B cell (primary cell): Measurements from ENCODE around the gene S100A8. TPM values are rescaled to one million over a fixed set of nuclear protein-coding genes. Genes with fewer than 3 reads are reported as not detected.

Experiments
- ATAC-seq: fragments of 200-7000 bp; cut with Tn5 transposase; one replicate; pipeline ENCODE4 v1.10.0; 2021; ENCODE audit warnings: low read depth, mild to moderate bottlenecking, moderate number of reproducible peaks, moderate library complexity
- CTCF ChIA-PET: fragments of 350-600 bp; sonication (Branson Sonifier 250); formaldehyde crosslinking; loops from one replicate; lab custom pipeline; 2021; ENCODE audit warnings: antibody characterized with exemption, inconsistent platforms; lab: Charles Lee
- POLR2A ChIA-PET: fragments of 350-600 bp; sonication (Branson Sonifier 250); formaldehyde crosslinking; loops from one replicate; lab custom pipeline; 2021; ENCODE audit warnings: antibody characterized with exemption; lab: Charles Lee
- DNase-seq: peaks from one replicate; pipeline ENCODE4 v3.0.0; 2013
- H2AFZ ChIP-seq: 2 replicates; pipeline ENCODE4 v1.6.1; 2012; ENCODE audit warnings: mild to moderate bottlenecking, low read depth, low read length; ENCODE audit not compliant: insufficient read depth, poor library complexity, severe bottlenecking
- H3K27ac ChIP-seq, 2 donors: 1 replicate in 1 of 2; 2 replicates in 1 of 2; pipeline ENCODE4 v1.5.1; 2012 to 2013; ENCODE audit warnings: low read length in 2 of 2, mild to moderate bottlenecking in 2 of 2, moderate library complexity in 1 of 2
- H3K27me3 ChIP-seq, 4 experiments: fragments of 200-600 bp in 1 of 4; sonication (generic) in 1 of 4; replicated peaks in 1 of 4; 1 replicate in 2 of 4; 2 replicates in 2 of 4; pipeline versions ENCODE4 v1.6.1 to v1.7.0; 2013 to 2016; ENCODE audit warnings: low read length in 3 of 4, mild to moderate bottlenecking in 2 of 4, mixed read lengths in 1 of 4, moderate library complexity in 1 of 4; ENCODE audit not compliant: insufficient read depth in 4 of 4, control insufficient read depth in 3 of 4; ENCODE audit errors: control extremely low read depth in 1 of 4
- H3K36me3 ChIP-seq, 2 experiments: replicated peaks in 1 of 2; 1 replicate in 1 of 2; 2 replicates in 1 of 2; pipeline versions ENCODE4 v1.6.1 to v1.7.1; 2013; ENCODE audit warnings: low read length in 1 of 2; ENCODE audit not compliant: insufficient read depth in 2 of 2, control insufficient read depth in 1 of 2; ENCODE audit errors: control extremely low read depth in 1 of 2, extremely low read depth in 1 of 2
- H3K4me1 ChIP-seq, 2 donors: fragments of 200-600 bp in 1 of 2; sonication (generic) in 1 of 2; 1 replicate in 1 of 2; 2 replicates in 1 of 2; pipeline versions ENCODE4 v1.5.1 to v1.6.1; 2013 to 2017; ENCODE audit warnings: low read length in 2 of 2; ENCODE audit not compliant: control insufficient read depth in 2 of 2, insufficient read depth in 2 of 2
- H3K4me2 ChIP-seq: replicated peaks from 2 replicates; pipeline ENCODE3; 2012; ENCODE audit warnings: mild to moderate bottlenecking, low read depth, low read length; ENCODE audit not compliant: poor library complexity, severe bottlenecking
- H3K4me3 ChIP-seq, 5 experiments: fragments of 200-600 bp in 1 of 5; sonication (generic) in 1 of 5; 1 replicate in 3 of 5; 2 replicates in 2 of 5; pipeline versions ENCODE4 v1.5.1 to v1.7.0; 2011 to 2016; ENCODE audit warnings: low read length in 4 of 5, mild to moderate bottlenecking in 4 of 5, low read depth in 2 of 5, control low read depth in 1 of 5, moderate library complexity in 1 of 5; ENCODE audit not compliant: insufficient read depth in 1 of 5; ENCODE audit errors: control extremely low read depth in 1 of 5, extremely low read depth in 1 of 5
- H3K79me2 ChIP-seq: fragments of 200-600 bp; sonication (generic); one replicate; pipeline ENCODE4 v1.6.0; 2016; ENCODE audit warnings: low read length; ENCODE audit not compliant: control insufficient read depth, insufficient read depth
- H3K9ac ChIP-seq: fragments of 200-600 bp; sonication (generic); 2 replicates; pipeline ENCODE4 v1.6.1; 2017; ENCODE audit warnings: mild to moderate bottlenecking, low read length, moderate library complexity
- H3K9me3 ChIP-seq, 3 donors: one replicate each; pipeline versions ENCODE4 v1.6.1 to v1.7.1; 2013; ENCODE audit warnings: low read length in 2 of 3; ENCODE audit not compliant: control insufficient read depth in 2 of 3, insufficient read depth in 1 of 3; ENCODE audit errors: control extremely low read depth in 1 of 3
- H4K20me1 ChIP-seq: 2 replicates; pipeline ENCODE4 v1.6.0; 2012; ENCODE audit warnings: mild to moderate bottlenecking, low read length; ENCODE audit not compliant: insufficient read depth, control insufficient read depth, poor library complexity, severe bottlenecking
- H3K27ac Mint-ChIP-seq: one replicate; pipeline ENCODE4 v1.8.0; 2021; ENCODE audit warnings: mixed read lengths
- H3K27me3 Mint-ChIP-seq: one replicate; pipeline ENCODE4 v1.8.0; 2021; ENCODE audit warnings: mixed read lengths
- H3K4me1 Mint-ChIP-seq: one replicate; pipeline ENCODE4 v1.8.0; 2021; ENCODE audit warnings: mixed read lengths
- H3K4me3 Mint-ChIP-seq: one replicate; pipeline ENCODE4 v1.8.0; 2021; ENCODE audit warnings: mixed read lengths
- H3K9me3 Mint-ChIP-seq: one replicate; pipeline ENCODE4 v1.8.0; 2022; ENCODE audit warnings: mixed read lengths; ENCODE audit not compliant: insufficient read depth
- EZH2 ChIP-seq: IDR thresholded peaks from 2 replicates; pipeline ENCODE4 v1.6.1; 2012; ENCODE audit warnings: borderline replicate concordance, low read depth, mild to moderate bottlenecking, moderate library complexity, low read length; ENCODE audit not compliant: insufficient read depth, poor library complexity, severe bottlenecking
- WGBS: methylation state at CpG from one replicate; pipeline ENCODE4 v1.1.5; 2013; ENCODE audit warnings: missing lambda C conversion rate; ENCODE audit not compliant: insufficient coverage; 5-methylcytosine and 5-hydroxymethylcytosine counted together
- intact Hi-C: fragments of 100-400 bp; cut with micrococcal nuclease; formaldehyde crosslinking; loops from one replicate; pipeline ENCODE4 v1.10.0; 2022
- polyA plus RNA-seq: library from polyadenylated mRNA; depleted of rRNA; stranded (reverse); fragments of >200 nt; gene quantifications from 2 replicates; pipeline ENCODE4 v1.2.3, GENCODE V29; 2012
- total RNA-seq, 2 donors: library from RNA; stranded (reverse); fragments of 120-200 nt in 1 of 2; gene quantifications; 1 replicate in 1 of 2; 2 replicates in 1 of 2; pipeline versions ENCODE4 v1.2.3 to v1.2.4, GENCODE V29; 2013 to 2022
- TF ChIP-seq, protein P1 (sequence below): fragments of 200-600 bp; IDR thresholded peaks from one replicate; pipeline ENCODE4 v1.8.0; 2022; ENCODE audit warnings: antibody characterized with exemption, mild to moderate bottlenecking

Gene S100A8
- total and polyA plus RNA-seq, 2 donors (not counting 1 experiment from before 2014, with no cell fraction given), result 3.3 to 16.7 TPM

- Mint-ChIP-seq H3K27ac (no peak overlapping the region), H3K9me3 (no peaks in the 10 kb centered on the region), H3K27me3 (peaks cover 69% of the 10 kb centered on the region), H3K4me3 (no peak overlapping the region), H3K4me1 (peaks cover 23% of the 10 kb centered on the region)
- ATAC-seq (no peak), DNase-seq (no peak)
- H3K9ac ChIP-seq, result no peak overlapping the region
- WGBS, result 74% methylated on average over 12 of the region's 14 CpGs
- H3K27me3 ChIP-seq, result peaks cover 0 to 60% (median 24%) of the 10 kb centered on the region in 4 experiments
- intact Hi-C loops, result no loop called here
- POLR2A ChIA-PET, result no interaction called here
- H4K20me1 ChIP-seq, result no peaks in the 10 kb centered on the region
- no peak for TF ChIP-seq EZH2
- TF ChIP-seq, protein P1, sequence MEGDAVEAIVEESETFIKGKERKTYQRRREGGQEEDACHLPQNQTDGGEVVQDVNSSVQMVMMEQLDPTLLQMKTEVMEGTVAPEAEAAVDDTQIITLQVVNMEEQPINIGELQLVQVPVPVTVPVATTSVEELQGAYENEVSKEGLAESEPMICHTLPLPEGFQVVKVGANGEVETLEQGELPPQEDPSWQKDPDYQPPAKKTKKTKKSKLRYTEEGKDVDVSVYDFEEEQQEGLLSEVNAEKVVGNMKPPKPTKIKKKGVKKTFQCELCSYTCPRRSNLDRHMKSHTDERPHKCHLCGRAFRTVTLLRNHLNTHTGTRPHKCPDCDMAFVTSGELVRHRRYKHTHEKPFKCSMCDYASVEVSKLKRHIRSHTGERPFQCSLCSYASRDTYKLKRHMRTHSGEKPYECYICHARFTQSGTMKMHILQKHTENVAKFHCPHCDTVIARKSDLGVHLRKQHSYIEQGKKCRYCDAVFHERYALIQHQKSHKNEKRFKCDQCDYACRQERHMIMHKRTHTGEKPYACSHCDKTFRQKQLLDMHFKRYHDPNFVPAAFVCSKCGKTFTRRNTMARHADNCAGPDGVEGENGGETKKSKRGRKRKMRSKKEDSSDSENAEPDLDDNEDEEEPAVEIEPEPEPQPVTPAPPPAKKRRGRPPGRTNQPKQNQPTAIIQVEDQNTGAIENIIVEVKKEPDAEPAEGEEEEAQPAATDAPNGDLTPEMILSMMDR, result no peak
- no peaks in the 10 kb centered on the region for H3K79me2 ChIP-seq
- H3K9me3 ChIP-seq, result no peaks in the 10 kb centered on the region
- H3K4me1 ChIP-seq, result peaks cover 14 to 17% of the 10 kb centered on the region in 2 donors
- no peak overlapping the region for H3K4me3 ChIP-seq
- H3K36me3 ChIP-seq, result no peaks in the 10 kb centered on the region
- no peak overlapping the region for H2AFZ ChIP-seq
- peak overlapping the region; percentile 23 for H3K4me2 ChIP-seq
- H3K27ac ChIP-seq, result no peak overlapping the region
- CTCF ChIA-PET, result interaction anchor here (1.3 kb wide), 1 partner anchor 150 kb away, joined by 3 read pairs; no protein-coding TSS in a partner anchor
Measured at GRCh38 chr1:153345187-153346076, 45.4 kb downstream of the S100A8 start.

GRCh38 chr1:153344718-153345025, 46.2 kb downstream of the S100A8 start:
- no peak overlapping the region for H2AFZ ChIP-seq
- H4K20me1 ChIP-seq, result no peaks in the 10 kb centered on the region
- H3K9ac ChIP-seq, result no peak overlapping the region
- Mint-ChIP-seq H3K9me3 (no peaks in the 10 kb centered on the region), H3K4me3 (no peak overlapping the region), H3K27ac (no peak overlapping the region), H3K4me1 (peaks cover 23% of the 10 kb centered on the region), H3K27me3 (peaks cover 63% of the 10 kb centered on the region)
- intact Hi-C loops, result no loop called here
- TF ChIP-seq, protein P1, result no peak
- no peak for TF ChIP-seq EZH2
- ChIA-PET CTCF (no interaction called here), POLR2A (no interaction called here)
- no peaks in the 10 kb centered on the region for H3K79me2 ChIP-seq
- WGBS, result no CpG with 5 or more reads among the region's 3 CpGs
- ATAC-seq (no peak), DNase-seq (no peak)
- H3K4me3 ChIP-seq, result no peak overlapping the region
- peaks cover 0 to 67% (median 24%) of the 10 kb centered on the region in 4 experiments for H3K27me3 ChIP-seq
- no peaks in the 10 kb centered on the region for H3K36me3 ChIP-seq
- H3K9me3 ChIP-seq, result no peaks in the 10 kb centered on the region
- no peak overlapping the region for H3K27ac ChIP-seq
- no peak overlapping the region for H3K4me2 ChIP-seq
- peaks cover 14 to 19% of the 10 kb centered on the region in 2 donors for H3K4me1 ChIP-seq
